ENCODE data around the gene MTFMT.

- no peak for TF ChIP-seq CTCF (conservative IDR thresholded peaks at IDR 0.05; ENCODE audit: low read length)
- TF ChIP-seq EZH2phosphoT487 (IDR thresholded peaks at IDR 0.05; ENCODE audit: borderline replicate concordance), result no peak
These were observed 29.9 kb upstream of the MTFMT start for GRCh38 chr15:65059369-65059750.
